Peyer's patch (tissue), 4 donors: ENCODE results near the gene PFN1. TPM values are rescaled to one million over a fixed set of nuclear protein-coding genes. Genes with fewer than 3 reads are reported as not detected.

ENCODE experiments used
- DNase-seq, 3 donors: peaks; one replicate each; pipeline ENCODE4 v3.0.0-alpha.2; 2017 to 2019
- H3K27ac ChIP-seq, 4 donors: fragments of 200-600 bp; sonication (generic); one replicate each; pipeline ENCODE4 v1.5.1; 2016 to 2019
- H3K27me3 ChIP-seq, 2 donors: fragments of 200-600 bp; sonication (generic); one replicate each; pipeline ENCODE4 v1.5.1; 2019
- H3K36me3 ChIP-seq, 3 donors: fragments of 200-600 bp; sonication (generic); one replicate each; pipeline ENCODE4 v1.5.1; 2016 to 2019
- H3K4me1 ChIP-seq, 4 donors: fragments of 200-600 bp; sonication (generic); one replicate each; pipeline ENCODE4 v1.5.1; 2016 to 2019
- H3K4me3 ChIP-seq, 4 donors: fragments of 200-600 bp; sonication (generic); 1 replicate in 3 of 4; 2 replicates in 1 of 4; pipeline ENCODE4 v1.5.1; 2016 to 2019; ENCODE audit warnings: mild to moderate bottlenecking in 1 of 4
- H3K9me3 ChIP-seq, 4 donors: fragments of 200-600 bp; sonication (generic); one replicate each; pipeline ENCODE4 v1.5.1; 2016 to 2019; ENCODE audit warnings: mild to moderate bottlenecking in 1 of 4
- POLR2A ChIP-seq, 2 donors: fragments of 450-650 bp; IDR thresholded peaks; one replicate each; pipeline ENCODE4 v1.5.1; 2017; ENCODE audit warnings: antibody characterized with exemption in 2 of 2, mild to moderate bottlenecking in 2 of 2, moderate library complexity in 2 of 2
- total RNA-seq, 4 donors: library from RNA; depleted of rRNA; stranded (reverse); fragments of >200 nt; gene quantifications; one replicate each; pipeline ENCODE4 v1.1.0, GENCODE V29; 2016
- TF ChIP-seq, protein P1 (sequence below), 6 experiments: fragments of 450-650 bp in 4 of 6; fragments of 200-600 bp in 2 of 6; sonication (generic) in 1 of 6; IDR thresholded peaks; one replicate each; pipeline ENCODE4 v1.5.1; 2017 to 2019; ENCODE audit warnings: antibody characterized with exemption in 6 of 6, mild to moderate bottlenecking in 3 of 6, moderate library complexity in 1 of 6

Gene PFN1
- 1,000 to 10,000 TPM in 1 of 4 donors, 100 to 1,000 TPM in 3; 530 to 1,064 (median 855) TPM for total RNA-seq

DNA sequence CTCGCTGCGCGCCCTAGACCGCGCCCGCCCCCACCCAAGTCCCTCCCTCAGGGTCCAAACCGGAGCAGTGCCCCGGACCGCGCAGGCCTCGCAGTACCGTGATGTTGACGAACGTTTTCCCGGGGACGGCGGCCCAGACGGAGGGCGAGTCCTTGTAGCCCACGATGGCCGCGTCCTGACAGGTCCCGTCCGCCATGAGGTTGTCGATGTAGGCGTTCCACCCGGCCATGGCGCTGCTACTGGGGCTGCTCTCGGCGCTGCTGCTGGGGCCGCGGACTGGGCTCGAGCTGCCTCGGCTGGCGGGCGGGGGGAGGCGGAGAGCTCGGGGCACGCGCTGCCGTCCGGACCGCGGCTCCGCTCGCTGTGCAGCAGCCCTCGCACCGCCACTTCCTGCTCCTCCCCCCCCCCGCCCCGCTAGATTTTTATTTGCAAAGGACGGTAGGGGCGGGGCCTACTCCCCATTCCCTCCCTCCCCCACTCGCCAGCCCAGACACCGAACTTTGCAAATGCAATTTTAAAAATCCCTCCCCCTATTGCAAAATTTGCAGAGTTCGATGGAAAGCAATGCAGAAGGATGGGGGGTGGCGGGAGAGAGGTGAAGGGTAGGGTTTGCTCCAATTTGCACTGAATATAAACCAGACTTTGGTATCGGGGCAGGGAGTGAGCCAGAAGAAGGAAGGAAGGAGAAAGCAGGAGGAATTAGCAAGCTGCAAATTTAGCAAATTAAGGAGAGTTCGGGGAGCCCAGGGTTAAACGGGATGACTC is at the start of gene PFN1:
TSS of gene PFN1 (minus strand) at position 365 of the 765 bp plus-strand sequence. CDS start at position 229, 136 bp downstream.
- Histone ChIP-seq H3K27me3 (no peaks in the 10 kb centered on the region), H3K36me3 (peaks cover 0 to 31% (median 0%) of the 10 kb centered on the region in 3 donors), H3K9me3 (no peaks in the 10 kb centered on the region), H3K4me1 (peaks cover 4 to 45% (median 34%) of the 10 kb centered on the region in 4 donors), H3K27ac (peak within 1 kb of the TSS; percentile 96 to 99 (median 98)), H3K4me3 (peak within 1 kb of the TSS; percentile 95 to 100 (median 98))
- TF ChIP-seq, protein P1, sequence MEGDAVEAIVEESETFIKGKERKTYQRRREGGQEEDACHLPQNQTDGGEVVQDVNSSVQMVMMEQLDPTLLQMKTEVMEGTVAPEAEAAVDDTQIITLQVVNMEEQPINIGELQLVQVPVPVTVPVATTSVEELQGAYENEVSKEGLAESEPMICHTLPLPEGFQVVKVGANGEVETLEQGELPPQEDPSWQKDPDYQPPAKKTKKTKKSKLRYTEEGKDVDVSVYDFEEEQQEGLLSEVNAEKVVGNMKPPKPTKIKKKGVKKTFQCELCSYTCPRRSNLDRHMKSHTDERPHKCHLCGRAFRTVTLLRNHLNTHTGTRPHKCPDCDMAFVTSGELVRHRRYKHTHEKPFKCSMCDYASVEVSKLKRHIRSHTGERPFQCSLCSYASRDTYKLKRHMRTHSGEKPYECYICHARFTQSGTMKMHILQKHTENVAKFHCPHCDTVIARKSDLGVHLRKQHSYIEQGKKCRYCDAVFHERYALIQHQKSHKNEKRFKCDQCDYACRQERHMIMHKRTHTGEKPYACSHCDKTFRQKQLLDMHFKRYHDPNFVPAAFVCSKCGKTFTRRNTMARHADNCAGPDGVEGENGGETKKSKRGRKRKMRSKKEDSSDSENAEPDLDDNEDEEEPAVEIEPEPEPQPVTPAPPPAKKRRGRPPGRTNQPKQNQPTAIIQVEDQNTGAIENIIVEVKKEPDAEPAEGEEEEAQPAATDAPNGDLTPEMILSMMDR (IDR thresholded peaks at IDR 0.05) = peak in 1 of 6 experiments; percentile 9
- TF ChIP-seq POLR2A (IDR thresholded peaks at IDR 0.05) = peak; percentile 97
- DNase-seq = peak; percentile 93 to 97 (median 96)

DNA sequence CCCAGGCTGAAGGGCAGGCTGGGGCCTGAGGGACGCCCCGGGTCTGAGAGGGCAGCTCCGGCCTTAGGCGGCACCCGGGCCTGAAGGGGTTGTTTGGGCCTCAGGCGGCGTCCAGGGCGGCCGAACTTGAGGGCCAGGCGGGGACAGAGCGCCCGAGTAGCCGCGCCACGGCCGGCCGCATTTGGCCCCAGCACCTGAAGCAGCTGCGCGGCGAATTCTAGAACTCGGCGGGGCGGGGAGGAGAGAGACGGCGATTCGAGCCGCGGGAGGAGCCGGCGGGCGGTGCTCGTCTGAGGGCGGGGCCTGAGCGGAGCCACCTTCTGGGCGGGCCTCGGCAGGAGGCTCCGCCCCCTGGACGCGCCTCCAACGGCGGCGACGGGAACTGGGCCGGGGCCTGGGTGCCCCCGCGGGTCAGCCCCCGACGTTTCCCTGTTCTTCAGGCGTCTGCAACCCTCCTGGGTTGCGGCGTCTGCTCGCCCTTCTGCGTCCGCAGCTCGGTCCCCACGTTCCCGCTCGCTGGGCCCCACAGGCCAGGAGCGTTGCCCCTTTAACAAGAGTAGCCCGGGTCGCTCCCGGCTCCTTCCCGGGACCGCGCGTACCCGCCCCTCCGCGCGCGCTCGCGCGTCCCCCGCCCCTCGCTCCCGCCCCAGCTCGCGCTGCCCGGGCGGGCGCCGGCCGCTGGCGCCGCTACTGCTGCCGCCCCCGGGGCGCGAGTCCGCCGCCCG is 49.1 kb upstream of the PFN1 start, which contains the start of the genes INCA1 and KIF1C:
TSS of gene INCA1 (minus strand) at position 221 of the 725 bp plus-strand sequence. CDS start 3,085 bp downstream, outside the sequence.
TSS of gene KIF1C (plus strand) at position 649 of the 725 bp plus-strand sequence. CDS start 2,297 bp downstream, outside the sequence.
- no peaks in the 10 kb centered on the region for H3K9me3 ChIP-seq
- no peaks in the 10 kb centered on the region for H3K27me3 ChIP-seq
- peak; percentile 89 to 97 (median 96) for DNase-seq
- peak within 1 kb of the TSS; percentile 85 to 99 (median 95) for H3K4me3 ChIP-seq
- H3K4me1 ChIP-seq = peaks cover 3 to 31% (median 10%) of the 10 kb centered on the region in 4 donors
- TF ChIP-seq POLR2A (IDR thresholded peaks at IDR 0.05) = peak; percentile 57 to 73
- TF ChIP-seq, protein P1 (IDR thresholded peaks at IDR 0.05) = peak in 5 of 6 experiments; percentile 15 to 54 (median 49)
- peaks cover 0 to 22% (median 0%) of the 10 kb centered on the region in 3 donors for H3K36me3 ChIP-seq
- H3K27ac ChIP-seq = peak within 1 kb of the TSS; percentile 76 to 88 (median 87)

GRCh38 chr17:4994081-4994595 is 45.8 kb upstream of the PFN1 start:
- no peak for DNase-seq

GRCh38 chr17:4987767-4988567 is 39.6 kb upstream of the PFN1 start:
- TF ChIP-seq, protein P1 (IDR thresholded peaks at IDR 0.05) = no peak
- no peak for TF ChIP-seq POLR2A (IDR thresholded peaks at IDR 0.05)
- peaks cover 0 to 12% (median 0%) of the 10 kb centered on the region in 3 donors for H3K36me3 ChIP-seq
- H3K4me1 ChIP-seq = peaks cover 0 to 25% (median 14%) of the 10 kb centered on the region in 4 donors
- H3K27ac ChIP-seq = peak overlapping the region; percentile 90 to 98 (median 93)
- DNase-seq = no peak
- H3K27me3 ChIP-seq = no peaks in the 10 kb centered on the region
- peak overlapping the region; percentile 76 to 97 (median 89) for H3K4me3 ChIP-seq
- no peaks in the 10 kb centered on the region for H3K9me3 ChIP-seq

More at GRCh38 chr17:4994081-4994595, 45.8 kb upstream of the PFN1 start:
- Histone ChIP-seq H3K9me3 (no peaks in the 10 kb centered on the region), H3K36me3 (no peaks in the 10 kb centered on the region), H3K4me1 (peaks cover 0 to 14% (median 7%) of the 10 kb centered on the region in 4 donors), H3K4me3 (no peak overlapping the region), H3K27me3 (no peaks in the 10 kb centered on the region), H3K27ac (no peak overlapping the region)
- no peak for TF ChIP-seq POLR2A (IDR thresholded peaks at IDR 0.05)
- TF ChIP-seq, protein P1 (IDR thresholded peaks at IDR 0.05) = no peak
